NAMALWA (cell line): Measurements from ENCODE around the gene ZNF22.
"Not testable (repeated sequence)": the region's sequence is repeated elsewhere in the genome, so short reads cannot be mapped to it uniquely, and the experiment has no call there.

Experiments used
- DNase-seq: peaks from one replicate; pipeline ENCODE4 v3.0.0-alpha.2; 2015; ENCODE audit warnings: low spot score

The ZNF22 gene

GRCh38 chr10:44991571-44991970 lies 9.2 kb upstream of the ZNF22 start:
- no peak for DNase-seq

GRCh38 chr10:44992070-44992731 lies 8.5 kb upstream of the ZNF22 start:
- DNase-seq = no peak

- DNase-seq = no peak
Observed at GRCh38 chr10:44992732-44993225, 7.9 kb upstream of the ZNF22 start.

DNA sequence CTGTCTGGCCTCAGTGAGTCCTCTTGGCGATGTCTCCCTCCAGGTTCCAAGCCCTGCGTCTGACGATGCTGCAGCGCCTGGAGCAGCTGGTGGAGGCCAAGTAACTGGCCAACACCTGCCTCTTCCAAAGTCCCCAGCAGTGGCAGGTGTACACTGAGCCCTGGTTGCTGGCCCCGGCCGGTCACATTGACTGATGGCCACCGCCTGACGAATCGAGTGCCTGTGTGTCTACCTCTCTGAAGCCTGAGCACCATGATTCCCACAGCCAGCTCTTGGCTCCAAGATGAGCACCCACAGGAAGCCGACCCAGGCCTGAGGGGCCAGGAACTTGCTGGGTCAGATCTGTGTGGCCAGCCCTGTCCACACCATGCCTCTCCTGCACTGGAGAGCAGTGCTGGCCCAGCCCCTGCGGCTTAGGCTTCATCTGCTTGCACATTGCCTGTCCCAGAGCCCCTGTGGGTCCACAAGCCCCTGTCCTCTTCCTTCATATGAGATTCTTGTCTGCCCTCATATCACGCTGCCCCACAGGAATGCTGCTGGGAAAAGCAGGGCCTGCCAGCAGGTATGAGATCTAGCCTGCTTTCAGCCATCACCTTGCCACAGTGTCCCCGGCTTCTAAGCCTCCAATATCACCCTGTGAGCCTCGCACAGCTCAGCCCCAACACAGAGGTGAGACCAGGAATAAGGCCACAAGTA lies 7.3 kb upstream of the ZNF22 start:
- DNase-seq = no peak

DNA sequence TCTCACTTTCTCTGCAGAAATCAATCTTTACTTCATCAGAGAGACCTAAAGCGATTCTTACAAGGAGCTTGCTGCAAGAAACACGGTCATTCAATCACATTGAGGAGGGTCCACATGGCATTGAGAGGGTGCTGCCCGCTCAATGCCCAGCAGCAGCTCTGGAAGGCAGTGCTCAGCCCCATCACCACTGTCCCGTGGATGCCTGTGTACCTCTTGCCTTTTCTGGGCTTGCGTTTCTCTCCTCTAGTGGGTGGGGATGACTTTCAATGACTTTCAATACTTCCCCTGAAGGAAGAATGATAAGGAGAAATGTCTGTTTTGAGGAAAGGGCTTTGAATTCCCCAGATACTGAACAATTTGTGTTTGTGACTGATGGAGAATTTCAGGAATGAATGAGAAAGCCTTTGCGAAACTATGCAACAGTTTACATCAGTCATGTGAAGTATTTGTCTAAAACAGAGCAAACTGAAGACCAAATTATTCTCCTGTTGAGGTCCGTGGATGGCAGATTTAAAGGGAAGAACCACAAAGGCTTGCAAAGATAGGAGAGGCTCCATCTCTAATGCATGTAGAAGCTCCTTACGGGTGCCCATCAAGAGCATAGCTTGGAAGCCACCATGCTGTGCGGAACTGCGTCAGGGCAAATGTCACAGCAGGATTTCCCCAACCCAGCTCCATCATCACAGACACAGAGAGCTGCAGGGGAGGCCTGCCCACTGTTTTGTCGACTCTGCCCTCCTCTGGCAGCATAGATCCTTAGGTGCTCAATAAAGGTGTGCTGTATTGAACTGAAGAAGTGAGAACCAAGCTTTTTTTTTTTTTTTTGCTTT lies 6.6 kb upstream of the ZNF22 start:
- DNase-seq = no peak

- DNase-seq = no peak
Observed at GRCh38 chr10:44994752-44995530, 5.8 kb upstream of the ZNF22 start.

DNA sequence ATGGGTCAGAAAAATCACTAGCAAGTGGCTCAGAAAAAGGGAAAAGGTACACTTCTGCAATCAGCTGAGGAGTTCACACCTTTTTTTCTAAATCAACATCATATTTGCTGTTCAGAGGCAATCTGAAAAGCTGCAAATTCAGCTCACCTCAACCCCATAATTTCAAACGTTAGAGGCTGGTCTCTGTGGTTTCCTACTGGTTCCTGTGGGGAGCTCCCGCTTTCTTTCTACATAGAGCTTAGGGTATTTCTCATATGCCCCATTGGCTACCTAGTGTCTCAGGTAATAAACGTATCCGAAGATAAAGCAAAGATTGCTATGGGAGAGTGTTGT lies 5.2 kb upstream of the ZNF22 start:
- DNase-seq = no peak

DNA sequence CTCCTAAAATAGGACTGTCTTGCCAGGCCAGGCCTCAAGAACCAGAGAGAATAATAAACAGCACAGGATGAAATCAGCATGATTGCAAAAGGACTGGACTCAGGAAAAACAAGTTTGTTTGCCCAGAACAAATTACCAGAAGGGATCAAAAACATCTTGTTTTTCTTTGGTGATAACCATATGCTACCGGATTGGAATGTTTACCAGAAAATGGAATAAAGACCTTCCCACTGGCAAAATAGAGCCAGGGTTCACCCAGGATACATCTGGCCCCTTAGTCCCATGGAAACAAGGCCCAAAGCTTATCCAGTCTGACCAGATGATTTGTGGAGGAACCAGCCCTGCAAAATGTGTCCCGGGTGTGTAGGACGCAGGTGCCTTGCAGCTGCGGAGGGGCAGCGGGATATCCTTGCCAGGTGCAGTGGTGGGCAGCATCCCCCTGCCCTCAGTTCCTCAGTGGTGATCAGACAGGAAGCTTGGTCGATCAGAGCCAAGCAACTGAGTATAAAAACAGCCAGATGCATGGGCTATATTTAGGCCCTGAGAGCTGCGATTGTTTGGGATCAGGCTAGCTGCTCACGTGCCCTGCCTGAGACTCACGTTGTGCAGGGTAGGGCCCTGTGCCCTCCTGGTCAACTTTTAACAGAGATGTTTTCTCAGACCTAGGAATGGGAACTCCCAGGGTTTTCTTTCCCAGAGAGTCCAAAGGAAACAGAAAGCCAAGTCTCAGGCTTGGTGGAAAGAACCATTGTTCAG lies 4.6 kb upstream of the ZNF22 start:
- peak; percentile 41 for DNase-seq

DNA sequence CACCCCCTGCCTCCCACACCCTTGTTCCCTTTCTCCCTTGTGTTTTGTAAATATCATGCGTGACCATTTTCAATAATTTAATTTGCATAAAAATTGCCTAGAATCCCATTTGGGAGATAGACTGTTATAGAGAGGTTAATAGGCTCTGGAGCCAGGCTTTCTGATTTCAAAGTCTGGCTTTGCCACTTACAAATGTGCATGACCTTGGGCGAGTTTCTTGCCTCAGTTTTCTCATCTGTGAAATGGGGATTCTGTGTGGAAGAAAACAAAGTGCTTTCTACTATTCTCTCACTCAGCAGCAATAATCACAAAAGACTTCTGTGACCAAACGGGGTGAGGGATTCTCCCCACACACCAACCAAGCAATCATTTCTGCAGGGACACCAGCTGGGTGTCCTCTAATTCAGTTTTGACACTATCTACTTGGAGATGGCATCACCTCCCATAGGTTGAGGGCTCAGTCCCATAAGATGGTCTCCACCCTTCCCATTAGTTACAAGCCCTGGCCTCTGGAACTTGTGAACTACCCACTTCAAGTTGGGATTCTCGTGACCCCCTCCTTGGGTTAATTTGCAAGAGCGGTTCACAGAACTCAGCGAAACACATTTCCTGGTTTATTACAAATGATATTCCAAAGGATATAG lies 3.5 kb upstream of the ZNF22 start:
- no peak for DNase-seq

- no peak for DNase-seq
Observed at GRCh38 chr10:44998146-44998631, 2.5 kb upstream of the ZNF22 start.

- DNase-seq = no peak
Observed at GRCh38 chr10:45000138-45000751, 478 bp upstream of the ZNF22 start.

GRCh38 chr10:45001381-45002148 lies 842 bp downstream of the ZNF22 start:
- peak; percentile 86 for DNase-seq

DNA sequence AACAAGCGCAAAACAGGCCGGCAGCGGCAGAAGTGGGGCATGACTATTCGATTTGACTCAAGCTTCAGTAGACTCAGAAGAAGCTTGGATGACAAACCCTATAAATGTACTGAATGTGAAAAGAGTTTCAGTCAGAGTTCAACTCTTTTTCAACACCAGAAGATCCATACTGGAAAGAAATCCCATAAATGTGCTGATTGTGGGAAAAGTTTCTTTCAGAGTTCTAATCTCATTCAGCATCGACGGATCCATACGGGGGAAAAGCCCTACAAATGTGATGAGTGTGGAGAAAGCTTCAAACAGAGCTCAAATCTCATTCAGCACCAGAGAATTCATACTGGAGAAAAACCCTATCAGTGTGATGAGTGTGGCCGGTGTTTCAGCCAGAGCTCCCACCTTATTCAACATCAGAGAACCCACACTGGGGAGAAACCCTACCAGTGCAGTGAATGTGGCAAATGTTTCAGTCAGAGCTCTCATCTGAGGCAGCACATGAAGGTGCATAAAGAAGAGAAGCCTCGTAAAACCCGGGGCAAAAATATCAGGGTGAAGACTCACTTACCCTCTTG lies 2.8 kb downstream of the ZNF22 start:
- no peak for DNase-seq

DNA sequence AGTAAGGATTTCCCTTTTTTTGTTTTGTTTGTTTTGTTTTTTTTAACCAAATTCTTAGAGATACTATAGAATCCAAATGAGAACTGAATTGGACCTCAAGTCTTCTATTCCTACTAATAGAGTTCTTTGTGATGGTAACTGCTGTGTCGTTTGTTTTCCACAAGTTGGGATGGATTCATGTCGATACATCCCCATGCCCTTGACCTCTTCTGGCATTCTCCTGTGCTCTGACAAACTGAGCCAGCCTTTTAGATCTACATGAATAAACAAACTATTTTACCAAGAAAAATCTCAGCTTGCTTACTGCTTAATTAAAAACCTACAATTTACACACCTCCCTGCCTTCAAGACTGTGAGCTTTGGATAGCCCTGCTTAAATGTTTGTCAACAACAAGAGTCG lies 3.9 kb downstream of the ZNF22 start:
- no peak for DNase-seq

DNA sequence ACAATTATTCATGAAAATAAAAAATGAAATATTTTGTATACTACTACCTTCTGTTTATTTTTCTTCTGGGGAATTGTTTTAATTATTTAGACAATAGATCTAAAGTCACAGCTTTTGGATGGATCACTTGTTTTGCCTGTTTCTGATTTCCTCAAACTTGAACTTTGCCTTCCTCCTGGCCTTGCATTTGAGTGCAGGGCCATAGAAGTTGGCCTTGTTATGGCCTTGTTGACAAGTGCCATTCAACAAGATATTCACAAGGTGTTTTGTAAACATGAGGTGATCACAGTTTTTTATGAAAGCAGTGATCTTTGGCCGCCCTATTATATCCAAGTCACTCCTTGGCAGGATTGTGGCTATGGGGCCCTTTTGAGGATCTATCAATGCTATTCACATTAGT lies 4.6 kb downstream of the ZNF22 start:
- DNase-seq = no peak

DNA sequence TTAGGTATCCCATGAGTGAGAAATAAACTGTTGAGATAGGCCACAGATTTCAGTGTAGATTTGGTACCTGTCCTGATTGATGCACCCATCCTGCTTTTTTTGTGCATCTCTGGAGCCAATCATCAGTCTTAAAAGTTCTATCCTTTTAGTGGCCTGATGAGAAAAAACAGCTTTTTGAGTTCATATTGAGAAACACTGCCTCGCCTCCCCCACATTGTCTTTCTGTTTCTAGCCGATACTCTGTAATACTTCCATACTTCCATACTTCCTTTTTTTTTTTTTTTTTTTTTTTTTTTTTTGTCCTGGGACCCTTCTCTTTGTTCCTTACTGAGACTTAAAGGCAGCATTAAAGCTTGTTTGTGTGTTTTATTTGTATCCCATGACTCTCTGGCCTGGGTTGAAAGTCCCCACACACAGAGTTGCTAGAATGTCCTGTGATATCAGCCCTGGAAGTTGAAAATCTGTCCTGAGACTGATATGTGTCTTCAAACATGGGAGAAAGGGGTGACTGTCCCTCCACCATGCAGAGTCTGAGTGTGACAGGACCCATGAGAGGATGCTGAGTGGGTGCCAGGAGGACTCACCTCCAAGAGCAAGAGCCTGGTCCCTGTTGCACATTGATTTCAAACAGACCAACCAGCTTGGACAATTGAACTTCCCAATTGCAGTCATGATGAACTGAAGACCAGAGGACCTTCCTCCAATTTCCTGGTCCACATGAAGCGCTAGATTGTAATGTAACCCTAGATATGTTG lies 5.7 kb downstream of the ZNF22 start:
- DNase-seq = no peak

DNA sequence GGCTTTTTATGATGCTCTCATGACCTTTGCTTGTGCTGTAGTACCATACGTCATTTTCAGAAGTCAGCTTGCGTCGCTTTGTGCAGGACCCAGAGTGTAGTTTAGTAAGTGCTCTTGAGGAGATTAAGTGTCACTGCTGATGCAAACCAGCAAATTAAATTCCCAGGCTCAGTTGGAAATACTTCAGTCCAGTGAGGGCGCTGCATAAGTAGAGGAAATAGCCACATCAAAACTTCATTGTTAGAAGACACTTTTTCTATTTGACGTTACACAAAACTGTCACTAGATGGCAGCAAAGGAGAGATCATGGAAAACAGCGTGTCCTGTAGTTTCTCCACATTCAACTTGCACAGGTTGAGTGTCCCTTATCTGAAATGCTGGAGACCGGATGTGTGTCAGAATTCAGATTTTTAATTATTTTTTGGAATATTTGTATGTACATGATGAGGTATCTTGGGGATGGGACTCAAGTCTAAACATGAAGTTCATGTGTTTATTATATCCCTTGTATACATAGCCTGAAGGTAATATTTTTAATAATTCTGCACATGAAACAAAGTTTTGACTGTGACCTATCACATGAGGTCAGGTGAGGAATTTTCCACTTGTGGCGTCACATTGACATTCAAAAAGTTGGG lies 7.9 kb downstream of the ZNF22 start:
- DNase-seq = peak; percentile 93

DNA sequence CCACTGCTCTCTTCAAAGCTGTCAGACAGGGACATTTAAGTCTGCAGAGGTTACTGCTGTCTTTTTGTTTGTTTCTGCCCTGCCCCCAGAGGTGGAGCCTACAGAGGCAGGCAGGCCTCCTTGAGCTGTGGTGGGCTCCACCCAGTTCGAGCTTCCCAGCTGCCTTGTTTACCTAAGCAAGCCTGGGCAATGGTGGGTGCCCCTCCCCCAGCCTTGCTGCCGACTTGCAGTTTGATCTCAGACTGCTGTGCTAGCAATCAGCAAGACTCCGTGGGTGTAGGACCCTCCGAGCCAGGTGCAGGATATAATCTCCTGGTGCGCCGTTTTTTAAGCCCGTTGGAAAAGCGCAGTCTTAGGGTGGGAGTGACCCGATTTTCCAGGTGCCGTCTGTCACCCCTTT lies 13.8 kb downstream of the ZNF22 start:
- not testable (repeated sequence) for DNase-seq
